Measurements from ENCODE around the gene HEPACAM.

Gene HEPACAM

GRCh38 chr11:124942466-124943253 lies 6.8 kb upstream of the HEPACAM start:
- DNase-seq: no peak

GRCh38 chr11:124941703-124942102 lies 5.9 kb upstream of the HEPACAM start:
- no peak for DNase-seq

DNA sequence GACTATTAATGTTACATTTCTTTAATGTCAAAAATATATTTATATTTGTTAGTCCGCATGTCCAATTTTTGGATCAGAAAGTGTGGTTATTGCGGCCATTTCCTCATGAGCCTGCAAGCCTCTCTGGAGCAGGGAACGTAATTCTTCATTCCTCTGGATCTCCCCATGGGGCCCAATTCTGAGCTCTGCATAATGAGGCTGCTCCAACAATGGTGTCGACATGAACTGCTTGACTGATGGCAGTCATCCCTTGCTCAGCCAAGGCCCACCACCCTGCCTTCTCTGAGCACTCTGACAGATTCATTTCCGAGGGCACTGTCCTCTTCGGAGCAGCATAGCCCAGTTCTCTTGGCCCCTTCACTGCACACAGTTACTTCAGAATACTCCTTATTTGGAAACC lies 3.1 kb upstream of the HEPACAM start:
- no peak for DNase-seq

GRCh38 chr11:124938206-124938765 lies 2.4 kb upstream of the HEPACAM start:
- no peak for DNase-seq

- no peak for DNase-seq
These were observed 1.6 kb upstream of the HEPACAM start for GRCh38 chr11:124937336-124937935.

GRCh38 chr11:124934862-124935547 lies 842 bp downstream of the HEPACAM start:
- no peak for DNase-seq

DNA sequence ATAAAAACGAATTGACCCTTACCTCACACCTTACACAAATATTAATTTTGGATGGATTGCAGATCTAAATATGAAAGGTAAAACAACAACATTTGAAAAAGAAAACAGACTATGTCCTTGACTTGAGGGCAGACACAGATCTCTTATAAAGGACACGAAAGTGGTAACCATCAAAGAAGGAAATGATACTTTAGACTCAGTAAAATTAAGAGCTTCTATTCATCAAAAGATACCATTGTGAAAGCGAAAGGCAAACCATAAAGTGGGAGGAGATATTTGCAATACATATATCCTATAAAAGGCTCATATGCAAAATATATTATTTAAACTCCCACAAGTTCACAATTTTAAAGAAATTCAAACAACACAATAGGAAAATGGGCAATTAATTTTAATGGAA lies 5.0 kb downstream of the HEPACAM start:
- no peak for DNase-seq

- DNase-seq: no peak
These were observed 6.7 kb downstream of the HEPACAM start for GRCh38 chr11:124928942-124929665.

DNA sequence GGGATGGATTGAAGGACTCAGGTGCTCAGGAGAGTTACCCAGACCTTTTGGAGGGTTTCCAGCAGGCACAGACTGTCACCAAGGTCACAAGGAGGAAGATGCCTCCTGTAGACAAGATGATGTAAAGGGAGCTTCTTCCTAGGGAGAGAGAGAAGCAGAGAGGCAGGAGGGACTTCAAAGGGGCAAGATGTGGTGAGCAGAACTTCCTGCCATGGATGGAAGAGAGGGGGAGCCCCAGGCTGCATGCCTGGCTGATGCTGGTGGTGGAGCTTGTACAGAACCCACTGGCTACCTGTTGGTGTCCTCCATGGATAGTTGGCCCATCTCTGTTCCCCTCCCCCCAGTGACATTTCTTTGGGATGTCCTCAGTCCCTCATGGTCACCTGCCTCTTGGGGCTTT lies 12.6 kb downstream of the HEPACAM start:
- DNase-seq: no peak

DNA sequence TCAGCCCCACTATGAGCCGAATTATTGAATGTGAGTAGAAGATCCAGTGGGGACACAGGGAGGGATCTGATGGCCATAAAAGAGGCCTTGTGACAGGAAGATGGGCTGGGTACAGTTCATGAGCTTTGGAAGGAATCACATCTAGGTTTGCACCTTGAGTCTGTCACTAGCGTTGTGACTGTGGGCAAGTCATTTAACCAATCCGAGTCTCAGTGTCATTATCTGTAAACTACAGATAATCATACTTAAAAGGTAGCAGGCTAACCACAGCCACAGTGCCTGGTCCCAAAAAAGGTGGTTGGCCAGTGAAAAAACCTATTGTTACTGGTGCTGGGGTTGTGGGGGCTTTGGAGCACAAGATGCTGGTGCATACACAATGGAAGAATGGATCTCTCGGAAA lies 13.0 kb downstream of the HEPACAM start:
- no peak for DNase-seq

DNA sequence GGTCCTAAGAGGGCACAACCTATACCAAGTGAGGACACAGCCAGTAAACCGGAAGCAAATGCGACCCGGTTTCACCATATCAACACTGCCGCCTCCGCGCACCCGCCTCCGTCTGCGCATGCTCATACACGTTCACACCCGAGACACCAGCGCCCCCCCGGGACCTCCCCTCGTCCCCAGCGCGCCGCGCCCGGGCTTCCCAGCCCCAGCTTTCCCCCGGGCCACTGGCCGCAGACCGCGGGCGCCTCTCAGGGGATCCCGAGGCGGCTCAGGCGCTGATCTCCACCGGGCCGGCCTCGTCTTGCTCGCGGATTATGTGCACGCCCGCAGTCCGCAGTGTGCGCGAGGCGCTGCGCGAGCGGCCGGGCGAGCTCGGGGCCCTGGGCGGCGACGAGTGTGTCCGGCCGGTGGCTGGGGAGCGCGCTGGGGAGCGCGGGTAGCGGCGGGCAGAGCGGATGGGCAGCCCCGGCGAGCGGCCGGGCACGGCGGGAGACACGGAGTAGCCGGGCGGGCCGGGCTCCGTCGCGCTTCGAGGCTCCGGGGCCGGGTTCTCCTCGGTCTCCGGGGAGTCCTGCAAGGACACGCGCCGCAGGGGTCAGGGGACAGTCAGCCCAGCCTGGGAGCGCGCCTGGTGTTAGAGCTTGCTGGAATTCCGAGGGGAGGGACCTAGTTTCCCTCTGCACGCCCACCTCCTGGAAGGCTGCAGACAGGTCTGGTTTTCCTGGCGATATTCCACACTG lies 14.8 kb downstream of the HEPACAM start:
- DNase-seq: no peak

DNA sequence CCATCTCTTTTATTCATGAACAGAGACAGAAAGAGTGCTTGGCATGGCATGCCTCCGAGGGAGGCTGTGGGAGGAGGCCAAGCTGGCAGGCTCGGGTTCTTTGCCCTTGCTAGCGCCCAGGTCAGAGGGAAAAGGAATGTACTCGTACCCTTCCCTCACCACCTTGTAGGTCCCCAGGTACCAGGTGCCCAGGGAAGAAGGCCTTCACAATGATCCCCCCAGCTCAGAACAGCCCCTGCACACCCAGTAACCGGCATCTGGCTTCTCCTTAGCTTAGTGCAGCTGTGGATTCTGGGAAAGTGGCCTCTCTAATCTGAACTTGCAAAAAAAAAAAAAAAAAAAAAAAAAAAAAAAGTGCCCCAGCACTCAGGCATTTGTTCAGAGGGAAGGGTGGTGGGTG lies 15.5 kb downstream of the HEPACAM start:
- DNase-seq: no peak

GRCh38 chr11:124919898-124920297 lies 15.9 kb downstream of the HEPACAM start:
- no peak for DNase-seq

GRCh38 chr11:124918950-124919349 lies 16.9 kb downstream of the HEPACAM start, which contains the start of gene HEPN1:
Gene HEPN1, plus strand, starts transcription at chr11:124919250.
- no peak for DNase-seq

DNA sequence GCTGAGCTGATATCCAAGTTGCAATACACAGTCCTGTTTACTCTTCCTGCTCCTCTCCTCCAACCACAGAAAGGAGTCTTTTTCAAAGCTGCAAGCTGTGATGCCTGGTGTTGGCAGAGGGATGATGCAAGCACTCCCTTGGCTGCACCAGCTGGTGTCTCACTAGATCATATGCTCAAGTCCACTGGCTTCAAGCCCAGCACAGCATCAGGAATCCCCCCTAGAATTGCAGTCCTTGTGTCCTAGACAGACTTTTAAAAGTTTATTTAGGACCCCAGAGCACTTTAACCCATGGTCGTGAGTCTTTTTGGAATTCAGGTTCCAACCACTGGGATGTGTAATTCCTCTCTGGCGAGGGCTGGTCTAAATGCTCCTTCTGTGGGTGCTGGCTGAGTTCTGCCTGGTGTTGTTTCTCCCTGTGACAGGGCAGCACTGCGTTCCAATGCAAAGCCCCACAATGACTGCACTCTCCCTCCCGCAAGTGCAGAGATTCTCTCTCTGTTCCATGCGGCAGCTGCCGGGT lies 18.7 kb downstream of the HEPACAM start:
- DNase-seq: no peak

- DNase-seq: no peak
These were observed 19.5 kb downstream of the HEPACAM start for GRCh38 chr11:124916370-124916710.

GRCh38 chr11:124915541-124916369 lies 20.1 kb downstream of the HEPACAM start:
- no peak for DNase-seq

GRCh38 chr11:124902616-124903015 lies 33.2 kb downstream of the HEPACAM start:
- no peak for DNase-seq

DNA sequence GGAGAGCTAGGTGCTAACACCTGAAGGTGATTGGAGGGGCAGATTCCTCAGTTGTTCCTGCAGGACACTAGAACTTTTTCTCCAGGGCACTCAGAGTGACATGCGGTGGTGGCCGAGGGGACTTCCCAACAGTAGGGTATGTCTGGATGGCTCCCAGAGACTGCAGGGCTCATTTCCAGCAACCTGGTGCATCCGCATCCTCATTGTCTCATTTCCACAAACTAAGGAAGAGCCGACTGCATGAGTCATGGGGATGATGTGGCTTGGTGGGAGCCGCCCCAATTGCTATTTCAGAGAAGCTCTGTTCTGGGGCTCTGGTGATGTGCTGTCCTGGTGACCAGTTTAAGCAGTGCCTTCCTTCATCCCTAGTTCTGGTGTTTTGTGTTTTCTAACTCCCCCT lies 35.4 kb downstream of the HEPACAM start:
- no peak for DNase-seq

- no peak for DNase-seq
These were observed 36.3 kb downstream of the HEPACAM start for GRCh38 chr11:124899383-124900145.

Measured in COR-L47 (cell line).